ENCODE data around the gene MYL7.

The MYL7 gene

DNA sequence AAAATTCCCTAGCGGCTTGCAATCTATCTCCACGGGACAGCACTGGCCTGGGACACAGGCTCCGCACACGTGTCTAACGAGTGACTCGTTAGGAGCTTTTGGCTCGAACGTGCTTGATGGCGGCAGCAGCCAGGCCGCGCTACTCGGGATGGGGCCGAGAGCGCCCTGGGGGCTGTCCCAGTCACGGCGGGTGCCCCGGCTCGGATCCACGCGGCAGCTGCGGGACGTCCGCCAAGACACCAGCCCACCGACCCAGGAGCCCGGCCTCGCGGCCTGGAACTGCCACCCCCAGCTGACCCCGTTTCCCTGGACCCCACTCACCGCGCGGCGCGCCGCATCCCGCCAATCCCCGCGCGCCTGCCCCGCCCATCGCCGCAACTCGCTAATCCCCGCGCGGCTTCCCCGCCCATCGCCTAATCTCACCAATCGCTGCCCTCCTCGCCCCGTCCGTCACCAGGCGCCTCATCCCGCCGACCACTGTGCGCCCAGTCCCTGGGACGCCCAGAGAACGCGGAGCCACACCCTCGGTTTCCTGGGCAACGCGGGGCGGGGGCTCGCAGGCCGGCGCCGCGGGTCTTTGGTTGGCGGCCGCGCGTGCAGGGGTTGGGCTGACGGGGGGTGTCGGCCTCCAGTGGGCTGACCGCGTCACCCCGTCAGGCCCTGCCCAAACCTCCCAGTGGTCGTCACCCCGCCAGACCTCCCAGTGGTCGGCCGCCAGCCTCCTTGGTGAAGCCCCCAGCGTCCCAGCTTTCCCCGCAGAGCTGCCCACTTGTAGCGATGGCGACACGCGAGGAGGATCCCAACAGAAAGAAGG, 17.7 kb downstream of the MYL7 start, which contains the start of gene POLD2:
TSS of gene POLD2 (minus strand) at position 359 of the 814 bp plus-strand sequence. CDS start 1,495 bp downstream, outside the sequence.
- in situ Hi-C loops (cut with HindIII; ENCODE audit: low pct_ligation_motif_present, low sequenced_read_pairs): no loop called here

DNA sequence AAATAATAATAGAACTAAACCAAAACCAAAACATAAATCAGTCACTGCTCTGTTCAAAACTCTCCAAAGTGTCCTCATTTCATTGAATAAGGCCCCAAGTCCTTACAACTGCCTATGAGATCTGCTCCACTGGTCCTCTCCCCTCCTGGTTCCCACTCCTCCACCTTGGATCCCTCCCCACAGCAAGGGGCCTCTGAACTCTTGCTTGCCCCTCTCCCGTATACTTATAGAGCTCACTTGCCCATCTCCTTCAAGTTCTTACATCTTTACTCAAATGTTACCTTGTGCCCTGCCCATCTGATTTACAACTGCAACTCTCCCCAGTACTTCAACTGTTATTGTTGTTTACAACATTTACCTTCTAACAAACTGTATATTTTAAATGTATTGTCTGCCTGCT, 18.6 kb downstream of the MYL7 start:
- Histone ChIP-seq H3K27me3 (replicated peaks) (no peaks in the 10 kb centered on the region), H3K4me3 (ENCODE audit: low read depth, low read length) (peak overlapping the region; percentile 78), H3K27ac (peak overlapping the region; percentile 85), H3K36me3 (replicated peaks) (peaks cover 23% of the 10 kb centered on the region)
- in situ Hi-C loops (cut with HindIII; ENCODE audit: low pct_ligation_motif_present, low sequenced_read_pairs): no loop called here
- DNase-seq: no peak
- TF ChIP-seq, protein P1, sequence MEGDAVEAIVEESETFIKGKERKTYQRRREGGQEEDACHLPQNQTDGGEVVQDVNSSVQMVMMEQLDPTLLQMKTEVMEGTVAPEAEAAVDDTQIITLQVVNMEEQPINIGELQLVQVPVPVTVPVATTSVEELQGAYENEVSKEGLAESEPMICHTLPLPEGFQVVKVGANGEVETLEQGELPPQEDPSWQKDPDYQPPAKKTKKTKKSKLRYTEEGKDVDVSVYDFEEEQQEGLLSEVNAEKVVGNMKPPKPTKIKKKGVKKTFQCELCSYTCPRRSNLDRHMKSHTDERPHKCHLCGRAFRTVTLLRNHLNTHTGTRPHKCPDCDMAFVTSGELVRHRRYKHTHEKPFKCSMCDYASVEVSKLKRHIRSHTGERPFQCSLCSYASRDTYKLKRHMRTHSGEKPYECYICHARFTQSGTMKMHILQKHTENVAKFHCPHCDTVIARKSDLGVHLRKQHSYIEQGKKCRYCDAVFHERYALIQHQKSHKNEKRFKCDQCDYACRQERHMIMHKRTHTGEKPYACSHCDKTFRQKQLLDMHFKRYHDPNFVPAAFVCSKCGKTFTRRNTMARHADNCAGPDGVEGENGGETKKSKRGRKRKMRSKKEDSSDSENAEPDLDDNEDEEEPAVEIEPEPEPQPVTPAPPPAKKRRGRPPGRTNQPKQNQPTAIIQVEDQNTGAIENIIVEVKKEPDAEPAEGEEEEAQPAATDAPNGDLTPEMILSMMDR (IDR thresholded peaks at IDR 0.05; ENCODE audit: low read depth, low read length, missing control alignments): no peak

More for the DNA sequence above, 17.7 kb downstream of the MYL7 start, which contains the start of gene POLD2:
- DNase-seq: peak; percentile 95
- peak within 1 kb of the TSS; percentile 78 for H3K4me3 ChIP-seq (ENCODE audit: low read depth, low read length)
- TF ChIP-seq, protein P1 (IDR thresholded peaks at IDR 0.05; ENCODE audit: low read depth, low read length, missing control alignments): no peak
- peaks cover 14% of the 10 kb centered on the region for H3K36me3 ChIP-seq (replicated peaks)
- peak within 1 kb of the TSS; percentile 85 for H3K27ac ChIP-seq
- no peaks in the 10 kb centered on the region for H3K27me3 ChIP-seq (replicated peaks)

DNA sequence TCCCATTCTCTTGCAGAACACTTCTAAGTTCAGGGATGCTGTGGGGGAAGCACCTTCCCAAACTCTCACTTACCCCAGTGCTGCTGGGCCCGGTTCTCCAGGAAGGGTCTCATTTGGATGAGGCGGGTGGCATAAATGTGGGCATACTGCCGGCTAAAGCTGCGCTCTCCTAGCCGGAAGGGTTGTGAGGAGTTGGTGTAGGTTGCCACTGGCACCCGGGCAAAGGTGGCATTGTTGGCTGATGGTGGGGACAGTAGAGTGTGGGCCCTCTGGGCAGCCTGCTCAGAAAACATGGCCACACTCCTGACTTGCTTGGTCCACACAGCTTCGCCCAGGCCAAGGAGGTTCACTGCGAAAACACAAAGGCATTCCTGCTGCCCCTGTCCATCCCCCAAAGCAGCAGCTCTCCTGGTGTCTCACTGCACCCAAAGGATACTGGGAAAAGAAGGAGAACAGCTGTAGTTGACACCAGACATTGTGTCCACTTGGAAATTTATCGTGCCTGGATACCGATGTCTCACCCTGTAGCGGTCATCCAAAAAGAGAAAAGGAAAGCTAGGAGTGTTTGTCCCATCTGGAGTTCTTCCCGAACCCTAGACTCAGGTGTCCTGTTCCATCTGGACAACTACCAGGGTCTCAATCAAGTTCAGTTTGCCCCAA, 19.2 kb downstream of the MYL7 start:
- H3K36me3 ChIP-seq (replicated peaks): peaks cover 28% of the 10 kb centered on the region
- no peak overlapping the region for H3K4me3 ChIP-seq (ENCODE audit: low read depth, low read length)
- DNase-seq: no peak
- in situ Hi-C loops (cut with HindIII; ENCODE audit: low pct_ligation_motif_present, low sequenced_read_pairs): no loop called here
- TF ChIP-seq, protein P1 (IDR thresholded peaks at IDR 0.05; ENCODE audit: low read depth, low read length, missing control alignments): no peak
- H3K27ac ChIP-seq: no peak overlapping the region
- no peaks in the 10 kb centered on the region for H3K27me3 ChIP-seq (replicated peaks)

DNA sequence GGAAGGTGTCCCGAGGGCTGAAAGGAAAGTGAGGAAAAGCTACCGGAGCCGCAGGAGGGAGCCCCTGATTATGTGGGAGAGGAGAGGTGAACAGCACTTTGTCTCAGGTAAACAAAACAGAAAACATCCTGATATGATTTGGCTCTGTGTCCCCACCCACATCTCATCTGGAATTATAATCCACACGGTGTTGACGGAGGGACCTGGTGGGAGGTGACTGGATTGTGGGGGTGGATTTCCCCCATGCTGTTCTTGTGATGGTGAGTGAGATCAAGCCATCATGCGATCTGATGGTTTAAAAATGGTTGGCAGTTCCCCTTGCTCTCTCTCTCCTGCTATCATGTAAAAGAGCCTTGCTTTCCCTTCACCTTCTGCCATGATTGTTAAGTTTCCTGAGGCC, 20.7 kb downstream of the MYL7 start:
- TF ChIP-seq, protein P1 (IDR thresholded peaks at IDR 0.05; ENCODE audit: low read depth, low read length, missing control alignments): no peak
- Histone ChIP-seq H3K4me3 (ENCODE audit: low read depth, low read length) (no peak overlapping the region), H3K36me3 (replicated peaks) (peaks cover 31% of the 10 kb centered on the region), H3K27ac (no peak overlapping the region), H3K27me3 (replicated peaks) (no peaks in the 10 kb centered on the region)
- no peak for DNase-seq
- in situ Hi-C loops (cut with HindIII; ENCODE audit: low pct_ligation_motif_present, low sequenced_read_pairs): no loop called here

DNA sequence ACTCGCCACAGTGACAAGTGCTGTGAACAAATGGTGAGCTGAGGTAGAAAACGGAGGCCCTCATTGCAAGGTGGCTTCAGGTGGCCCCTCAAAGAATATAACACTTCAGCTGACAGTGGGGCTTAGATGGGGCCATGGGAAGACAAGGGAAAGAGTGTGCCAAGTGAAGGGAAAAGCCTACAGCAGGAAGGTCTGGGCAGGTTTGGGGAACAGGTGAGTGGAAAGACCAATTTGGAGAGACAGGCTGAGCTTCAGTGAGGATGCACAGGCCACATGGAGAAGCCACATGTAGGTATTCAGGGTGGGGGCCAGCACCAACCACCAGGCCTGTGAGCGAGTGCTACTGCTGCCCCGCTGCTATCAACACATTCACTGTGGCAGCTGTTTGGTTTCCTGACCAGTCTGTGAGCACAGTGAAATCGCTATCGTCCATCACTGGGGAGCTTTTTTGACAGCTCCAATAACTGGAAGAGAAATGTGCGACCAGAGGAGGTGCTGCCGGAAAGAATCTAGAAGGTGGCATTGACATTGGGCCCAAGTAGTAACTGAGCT, 21.2 kb downstream of the MYL7 start:
- H3K36me3 ChIP-seq (replicated peaks): peaks cover 36% of the 10 kb centered on the region
- in situ Hi-C loops (cut with HindIII; ENCODE audit: low pct_ligation_motif_present, low sequenced_read_pairs): no loop called here
- H3K4me3 ChIP-seq (ENCODE audit: low read depth, low read length): no peak overlapping the region
- no peaks in the 10 kb centered on the region for H3K27me3 ChIP-seq (replicated peaks)
- TF ChIP-seq, protein P1 (IDR thresholded peaks at IDR 0.05; ENCODE audit: low read depth, low read length, missing control alignments): no peak
- no peak for DNase-seq
- H3K27ac ChIP-seq: no peak overlapping the region

Data from brain microvascular endothelial cell (primary cell).